Progenitor cell of endocrine pancreas (in vitro differentiated cells): ENCODE data around the gene IQCK. TPM values are rescaled to one million over a fixed set of nuclear protein-coding genes. Genes with fewer than 3 reads are reported as not detected.

Experiments
- DNase-seq: peaks from one replicate; pipeline ENCODE4 v3.0.0; 2021; ENCODE audit warnings: low spot score; ENCODE audit not compliant: unreplicated experiment
- H3K27ac Mint-ChIP-seq: 2 replicates; pipeline ENCODE4 v1.8.0; 2021; ENCODE audit warnings: mild to moderate bottlenecking, moderate library complexity, mixed read lengths
- H3K27me3 Mint-ChIP-seq: 2 replicates; pipeline ENCODE4 v1.8.0; 2021; ENCODE audit warnings: mixed read lengths
- H3K36me3 Mint-ChIP-seq: 2 replicates; pipeline ENCODE4 v1.8.0; 2022; ENCODE audit warnings: mixed read lengths; ENCODE audit not compliant: insufficient read depth
- H3K4me1 Mint-ChIP-seq: 2 replicates; pipeline ENCODE4 v1.8.0; 2021; ENCODE audit warnings: low read depth, mixed read lengths
- H3K4me3 Mint-ChIP-seq: 2 replicates; pipeline ENCODE4 v1.8.0; 2021; ENCODE audit warnings: low read depth, mild to moderate bottlenecking, moderate library complexity, mixed read lengths
- H3K9me3 Mint-ChIP-seq: 2 replicates; pipeline ENCODE4 v1.8.0; 2021; ENCODE audit warnings: low read depth, mixed read lengths
- CTCF ChIP-seq: fragments of 200-600 bp; sonication (generic); IDR thresholded peaks from one replicate; pipeline ENCODE4 v1.5.0; 2021; ENCODE audit warnings: antibody characterized with exemption, mild to moderate bottlenecking; ENCODE audit not compliant: unreplicated experiment
- total RNA-seq: library from RNA; stranded (reverse); gene quantifications from 2 replicates; pipeline ENCODE4 v1.2.1, GENCODE V29; 2021

The IQCK gene
- total RNA-seq, 1 donor from 2014 or later: 33.2 TPM

GRCh38 chr16:19833176-19833575 is 115.1 kb downstream of the IQCK start:
- Mint-ChIP-seq H3K4me3 (no peak overlapping the region), H3K27me3 (no peaks in the 10 kb centered on the region), H3K9me3 (no peaks in the 10 kb centered on the region), H3K36me3 (peaks cover 1% of the 10 kb centered on the region), H3K4me1 (peaks cover 2% of the 10 kb centered on the region), H3K27ac (no peak overlapping the region)
- no peak for DNase-seq
- TF ChIP-seq CTCF: no peak

DNA sequence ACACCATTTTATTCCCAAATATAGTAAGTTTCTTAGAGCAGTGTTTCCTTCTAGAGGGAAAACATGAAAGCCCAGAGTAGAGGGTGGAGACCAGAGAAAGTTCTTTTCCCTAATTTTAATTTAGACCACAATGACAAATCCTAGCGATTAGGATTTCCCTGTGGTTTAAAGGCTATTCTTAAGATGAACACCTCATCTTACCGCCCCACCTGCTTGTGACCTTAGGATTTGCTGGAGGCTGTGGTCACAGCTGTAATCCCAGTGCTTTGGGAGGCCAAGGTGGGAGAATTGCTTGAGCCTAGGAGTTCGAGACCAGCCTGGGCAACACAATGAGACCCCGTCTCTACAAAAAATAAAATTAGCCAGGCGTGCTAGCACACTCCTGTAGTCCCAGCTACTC is 115.5 kb downstream of the IQCK start:
- no peaks in the 10 kb centered on the region for H3K27me3 Mint-ChIP-seq
- no peak overlapping the region for H3K27ac Mint-ChIP-seq
- peaks cover 2% of the 10 kb centered on the region for H3K4me1 Mint-ChIP-seq
- no peak overlapping the region for H3K4me3 Mint-ChIP-seq
- peaks cover 1% of the 10 kb centered on the region for H3K36me3 Mint-ChIP-seq
- H3K9me3 Mint-ChIP-seq: no peaks in the 10 kb centered on the region
- DNase-seq: no peak
- no peak for TF ChIP-seq CTCF

GRCh38 chr16:19835196-19835595 is 117.1 kb downstream of the IQCK start:
- Mint-ChIP-seq H3K4me3 (no peak overlapping the region), H3K27me3 (no peaks in the 10 kb centered on the region), H3K4me1 (no peaks in the 10 kb centered on the region), H3K27ac (no peak overlapping the region), H3K36me3 (peaks cover 1% of the 10 kb centered on the region), H3K9me3 (no peaks in the 10 kb centered on the region)
- TF ChIP-seq CTCF: no peak
- DNase-seq: no peak

GRCh38 chr16:19835968-19836421 is 117.9 kb downstream of the IQCK start:
- Mint-ChIP-seq H3K27ac (no peak overlapping the region), H3K36me3 (peaks cover 1% of the 10 kb centered on the region), H3K4me1 (no peaks in the 10 kb centered on the region), H3K4me3 (no peak overlapping the region), H3K27me3 (no peaks in the 10 kb centered on the region), H3K9me3 (no peaks in the 10 kb centered on the region)
- no peak for TF ChIP-seq CTCF
- no peak for DNase-seq

DNA sequence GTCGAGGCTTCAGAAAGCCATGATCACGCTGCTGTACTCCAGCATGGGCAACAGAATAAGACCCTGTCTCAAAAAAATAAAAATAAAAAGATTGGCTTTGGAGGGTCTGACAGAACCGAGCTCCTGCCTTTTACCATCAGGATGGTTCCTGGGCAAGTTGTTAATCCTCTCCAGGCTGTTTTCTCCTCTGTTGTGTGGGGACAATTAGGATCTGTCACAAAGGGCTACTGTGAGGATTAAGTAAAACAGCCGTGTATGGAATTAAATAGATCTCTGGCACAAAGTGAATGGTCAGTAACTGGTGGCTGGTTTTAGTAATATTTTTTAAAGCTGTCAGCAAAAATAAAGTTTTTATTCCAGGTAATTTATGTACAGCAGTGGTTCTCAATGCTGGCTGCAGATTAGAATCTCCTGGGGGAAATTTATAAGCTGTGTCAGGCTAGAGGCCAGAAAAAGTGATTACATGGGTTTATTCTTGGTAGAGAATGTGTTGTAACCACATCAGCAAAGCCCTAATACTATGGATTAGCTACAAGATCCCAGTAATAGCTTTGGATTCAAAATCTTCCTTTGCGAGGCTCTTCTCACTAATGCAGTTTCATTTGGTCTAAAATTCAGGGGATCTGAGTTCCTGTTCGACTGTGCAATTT is 119.4 kb downstream of the IQCK start:
- no peaks in the 10 kb centered on the region for H3K9me3 Mint-ChIP-seq
- no peak for DNase-seq
- no peak for TF ChIP-seq CTCF
- no peak overlapping the region for H3K4me3 Mint-ChIP-seq
- no peaks in the 10 kb centered on the region for H3K4me1 Mint-ChIP-seq
- H3K27ac Mint-ChIP-seq: no peak overlapping the region
- H3K36me3 Mint-ChIP-seq: peaks cover 1% of the 10 kb centered on the region
- no peaks in the 10 kb centered on the region for H3K27me3 Mint-ChIP-seq
